ENCODE results near the gene KCNIP4.

The KCNIP4 gene

GRCh38 chr4:21320034-21320433 is 628.5 kb downstream of the KCNIP4 start:
- no peak for DNase-seq

GRCh38 chr4:21307709-21308108 is 640.9 kb downstream of the KCNIP4 start:
- DNase-seq: no peak

GRCh38 chr4:21304540-21304887 is 644.1 kb downstream of the KCNIP4 start:
- DNase-seq: no peak

- DNase-seq: no peak
Observed at GRCh38 chr4:21290562-21290961, 658.0 kb downstream of the KCNIP4 start.

GRCh38 chr4:21276046-21276445 is 672.5 kb downstream of the KCNIP4 start:
- DNase-seq: no peak

GRCh38 chr4:21271439-21272052 is 677.0 kb downstream of the KCNIP4 start:
- no peak for DNase-seq

- DNase-seq: no peak
Observed at GRCh38 chr4:21248331-21248730, 700.2 kb downstream of the KCNIP4 start.

GRCh38 chr4:21242163-21242562 is 706.4 kb downstream of the KCNIP4 start:
- no peak for DNase-seq

GRCh38 chr4:21226637-21227538 is 721.7 kb downstream of the KCNIP4 start:
- no peak for DNase-seq

- no peak for DNase-seq
Observed at GRCh38 chr4:21211846-21212245, 736.7 kb downstream of the KCNIP4 start.

- DNase-seq: no peak
Observed at GRCh38 chr4:21209860-21210259, 738.7 kb downstream of the KCNIP4 start.

- no peak for DNase-seq
Observed at GRCh38 chr4:21205821-21206531, 742.6 kb downstream of the KCNIP4 start.

- no peak for DNase-seq
Observed at GRCh38 chr4:21203416-21203815, 745.2 kb downstream of the KCNIP4 start.

GRCh38 chr4:21202959-21203358 is 745.6 kb downstream of the KCNIP4 start:
- no peak for DNase-seq

GRCh38 chr4:21198683-21199082 is 749.9 kb downstream of the KCNIP4 start:
- no peak for DNase-seq

GRCh38 chr4:21195682-21196081 is 752.9 kb downstream of the KCNIP4 start:
- no peak for DNase-seq

- DNase-seq: no peak
Observed at GRCh38 chr4:21192367-21192766, 756.2 kb downstream of the KCNIP4 start.

- no peak for DNase-seq
Observed at GRCh38 chr4:21191317-21191716, 757.3 kb downstream of the KCNIP4 start.

GRCh38 chr4:21184788-21185187 is 763.8 kb downstream of the KCNIP4 start:
- no peak for DNase-seq

GRCh38 chr4:21181716-21182115 is 766.9 kb downstream of the KCNIP4 start:
- no peak for DNase-seq

GRCh38 chr4:21177871-21178270 is 770.7 kb downstream of the KCNIP4 start:
- no peak for DNase-seq

GRCh38 chr4:21177092-21177491 is 771.5 kb downstream of the KCNIP4 start:
- no peak for DNase-seq

GRCh38 chr4:21167711-21168110 is 780.9 kb downstream of the KCNIP4 start:
- no peak for DNase-seq

- DNase-seq: no peak
Observed at GRCh38 chr4:21155367-21155766, 793.2 kb downstream of the KCNIP4 start.
